MM.1S (cell line): ENCODE data around the gene ARHGAP26.

ENCODE experiments used
- DNase-seq: peaks from one replicate; pipeline ENCODE4 v3.0.0-alpha.2; 2015
- H2AFZ ChIP-seq: fragments of 300-600 bp; sonication (generic); 2 replicates; pipeline ENCODE4 v1.6.0; 2016; ENCODE audit warnings: antibody characterized with exemption, low read length
- H3F3A ChIP-seq: fragments of 300-600 bp; sonication (generic); 2 replicates; pipeline ENCODE4 v1.6.1; 2016; ENCODE audit warnings: mild to moderate bottlenecking, antibody characterized with exemption, low read length, moderate library complexity, mixed read lengths; ENCODE audit not compliant: insufficient read depth
- H3K27ac ChIP-seq: fragments of 300-600 bp; sonication (generic); 2 replicates; pipeline ENCODE4 v1.5.1; 2016; ENCODE audit warnings: mild to moderate bottlenecking, low read length
- H3K27me3 ChIP-seq: fragments of 300-600 bp; sonication (generic); replicated peaks from 2 replicates; pipeline ENCODE4 v1.6.0; 2016; ENCODE audit warnings: low read length; ENCODE audit not compliant: insufficient read depth
- H3K36me3 ChIP-seq: fragments of 300-600 bp; sonication (generic); replicated peaks from 2 replicates; pipeline ENCODE4 v1.6.1; 2016; ENCODE audit warnings: mild to moderate bottlenecking, low read length, mixed read lengths; ENCODE audit not compliant: insufficient read depth
- H3K4me1 ChIP-seq: fragments of 300-600 bp; sonication (generic); 2 replicates; pipeline ENCODE4 v1.6.1; 2016; ENCODE audit warnings: low read length, mixed read lengths
- H3K4me2 ChIP-seq: fragments of 300-600 bp; sonication (generic); 2 replicates; pipeline ENCODE4 v1.6.0; 2016; ENCODE audit warnings: low read depth, low read length
- H3K4me3 ChIP-seq: fragments of 300-600 bp; sonication (generic); 2 replicates; pipeline ENCODE4 v1.5.1; 2016; ENCODE audit warnings: low read length, mixed read lengths
- H3K79me2 ChIP-seq: fragments of 300-600 bp; sonication (generic); 2 replicates; pipeline ENCODE4 v1.6.1; 2016; ENCODE audit warnings: mixed run types, low read length, mixed read lengths
- H3K9ac ChIP-seq: fragments of 300-600 bp; sonication (generic); 2 replicates; pipeline ENCODE4 v1.6.1; 2016; ENCODE audit warnings: low read length, mixed read lengths
- H3K9me2 ChIP-seq: fragments of 300-600 bp; sonication (generic); replicated peaks from 2 replicates; pipeline ENCODE4 v1.6.1; 2016; ENCODE audit warnings: mild to moderate bottlenecking, low read length, mixed read lengths; ENCODE audit not compliant: insufficient read depth
- H3K9me3 ChIP-seq: fragments of 300-600 bp; sonication (generic); replicated peaks from 2 replicates; pipeline ENCODE4 v1.6.1; 2016; ENCODE audit warnings: mild to moderate bottlenecking, low read length, mixed read lengths; ENCODE audit not compliant: insufficient read depth
- H4K20me1 ChIP-seq: fragments of 300-600 bp; sonication (generic); 2 replicates; pipeline ENCODE4 v1.6.1; 2016; ENCODE audit warnings: mild to moderate bottlenecking, low read length, moderate library complexity, mixed read lengths; ENCODE audit not compliant: insufficient read depth
- EZH2 ChIP-seq: fragments of 300-600 bp; sonication (generic); optimal IDR thresholded peaks from 2 replicates; pipeline ENCODE3; 2017; ENCODE audit warnings: low read depth, mild to moderate bottlenecking, antibody characterized with exemption, low read length, mixed read lengths
- EZH2phosphoT487 ChIP-seq: fragments of 300-600 bp; sonication (generic); IDR thresholded peaks from 2 replicates; pipeline ENCODE4 v1.6.1; 2018; ENCODE audit warnings: antibody characterized with exemption, low read length
- TF ChIP-seq, protein P1 (sequence below): fragments of 300-600 bp; sonication (generic); IDR thresholded peaks from 2 replicates; pipeline ENCODE4 v1.5.1; 2016; ENCODE audit warnings: antibody characterized with exemption, low read length, mixed read lengths

ARHGAP26 gene

GRCh38 chr5:142736247-142736632 is 33.9 kb upstream of the ARHGAP26 start:
- H2AFZ ChIP-seq = no peak overlapping the region
- H3K4me1 ChIP-seq = peaks cover 4% of the 10 kb centered on the region; the same call in 1 of the 2 replicates
- H3K9ac ChIP-seq = no peak overlapping the region
- H4K20me1 ChIP-seq = no peaks in the 10 kb centered on the region
- no peaks in the 10 kb centered on the region for H3F3A ChIP-seq
- DNase-seq = no peak
- no peaks in the 10 kb centered on the region for H3K79me2 ChIP-seq
- no peaks in the 10 kb centered on the region for H3K36me3 ChIP-seq
- H3K27ac ChIP-seq = no peak overlapping the region
- no peaks in the 10 kb centered on the region for H3K9me2 ChIP-seq
- H3K4me2 ChIP-seq = no peak overlapping the region
- no peaks in the 10 kb centered on the region for H3K9me3 ChIP-seq
- H3K4me3 ChIP-seq = no peak overlapping the region
- H3K27me3 ChIP-seq = no peaks in the 10 kb centered on the region
- no peak for TF ChIP-seq EZH2phosphoT487

DNA sequence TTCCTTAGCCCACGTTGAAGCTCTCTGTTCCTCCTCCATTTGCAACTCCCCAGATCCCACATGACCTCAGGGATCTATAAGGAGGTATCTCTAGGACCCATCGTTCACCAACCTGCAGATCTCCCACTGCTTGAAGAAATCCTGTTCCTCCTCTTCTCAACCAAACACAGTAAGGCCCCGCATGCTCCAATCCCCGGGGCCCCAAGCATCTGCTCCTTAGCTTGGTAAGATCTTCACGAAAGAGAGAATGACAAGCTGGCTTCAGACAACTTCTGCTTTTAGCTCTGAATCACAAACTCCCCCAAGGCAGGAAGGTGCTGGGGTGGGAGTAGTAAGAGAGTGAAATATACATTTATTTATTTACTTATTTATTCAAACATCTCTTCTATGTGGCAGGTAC is 33.0 kb upstream of the ARHGAP26 start:
- H3K9ac ChIP-seq = no peak overlapping the region
- no peaks in the 10 kb centered on the region for H3K27me3 ChIP-seq
- no peaks in the 10 kb centered on the region for H3K79me2 ChIP-seq
- no peaks in the 10 kb centered on the region for H4K20me1 ChIP-seq
- H3K9me2 ChIP-seq = no peaks in the 10 kb centered on the region
- H3K4me2 ChIP-seq = no peak overlapping the region
- no peak overlapping the region for H2AFZ ChIP-seq
- TF ChIP-seq EZH2 (no peak), EZH2phosphoT487 (no peak)
- TF ChIP-seq, protein P1, sequence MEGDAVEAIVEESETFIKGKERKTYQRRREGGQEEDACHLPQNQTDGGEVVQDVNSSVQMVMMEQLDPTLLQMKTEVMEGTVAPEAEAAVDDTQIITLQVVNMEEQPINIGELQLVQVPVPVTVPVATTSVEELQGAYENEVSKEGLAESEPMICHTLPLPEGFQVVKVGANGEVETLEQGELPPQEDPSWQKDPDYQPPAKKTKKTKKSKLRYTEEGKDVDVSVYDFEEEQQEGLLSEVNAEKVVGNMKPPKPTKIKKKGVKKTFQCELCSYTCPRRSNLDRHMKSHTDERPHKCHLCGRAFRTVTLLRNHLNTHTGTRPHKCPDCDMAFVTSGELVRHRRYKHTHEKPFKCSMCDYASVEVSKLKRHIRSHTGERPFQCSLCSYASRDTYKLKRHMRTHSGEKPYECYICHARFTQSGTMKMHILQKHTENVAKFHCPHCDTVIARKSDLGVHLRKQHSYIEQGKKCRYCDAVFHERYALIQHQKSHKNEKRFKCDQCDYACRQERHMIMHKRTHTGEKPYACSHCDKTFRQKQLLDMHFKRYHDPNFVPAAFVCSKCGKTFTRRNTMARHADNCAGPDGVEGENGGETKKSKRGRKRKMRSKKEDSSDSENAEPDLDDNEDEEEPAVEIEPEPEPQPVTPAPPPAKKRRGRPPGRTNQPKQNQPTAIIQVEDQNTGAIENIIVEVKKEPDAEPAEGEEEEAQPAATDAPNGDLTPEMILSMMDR = no peak
- H3K4me1 ChIP-seq = peaks cover 4% of the 10 kb centered on the region; the same call in 1 of the 2 replicates
- H3K27ac ChIP-seq = no peak overlapping the region
- DNase-seq = no peak
- H3F3A ChIP-seq = no peaks in the 10 kb centered on the region
- H3K4me3 ChIP-seq = no peak overlapping the region
- no peaks in the 10 kb centered on the region for H3K9me3 ChIP-seq
- no peaks in the 10 kb centered on the region for H3K36me3 ChIP-seq

GRCh38 chr5:142740474-142741242 is 29.5 kb upstream of the ARHGAP26 start:
- Histone ChIP-seq H3K4me3 (no peak overlapping the region), H3K4me1 (no peaks in the 10 kb centered on the region), H3K27ac (no peak overlapping the region), H3K9me3 (no peaks in the 10 kb centered on the region), H3K27me3 (no peaks in the 10 kb centered on the region), H3K36me3 (no peaks in the 10 kb centered on the region), H3K4me2 (no peak overlapping the region), H2AFZ (no peak overlapping the region), H3F3A (no peaks in the 10 kb centered on the region), H3K9ac (no peak overlapping the region), H4K20me1 (no peaks in the 10 kb centered on the region), H3K79me2 (no peaks in the 10 kb centered on the region), H3K9me2 (no peaks in the 10 kb centered on the region)
- no peak for TF ChIP-seq EZH2
- no peak for TF ChIP-seq EZH2phosphoT487
- TF ChIP-seq, protein P1 = no peak
- no peak for DNase-seq
